HepG2 (cell line): ENCODE measurements around the gene CDK2AP2. TPM values are rescaled to one million over a fixed set of nuclear protein-coding genes. Genes with fewer than 3 reads are reported as not detected.
A peak's percentile ranks its signal among the peaks of the same experiment; 100 is the strongest.

Experiments
- ETV5 ChIP-seq: IDR thresholded peaks from 2 replicates; pipeline ENCODE4 v1.6.1; 2018; ENCODE audit warnings: missing biosample characterization, missing genetic modification reagents, inconsistent platforms, borderline replicate concordance
- HNF4A ChIP-seq: sonication (generic); formaldehyde crosslinking; IDR thresholded peaks from 2 replicates; pipeline ENCODE4 v1.4.0; 2020; ENCODE audit warnings: missing genetic modification reagents
- KLF16 ChIP-seq, 2 experiments: sonication (generic) in 1 of 2; formaldehyde crosslinking in 1 of 2; IDR thresholded peaks; 2 replicates each; pipeline versions ENCODE4 v1.6.1 to v1.8.0; 2016 to 2023; ENCODE audit warnings: missing genetic modification reagents in 2 of 2, missing compliant biosample characterization in 1 of 2
- NCOA1 ChIP-seq: sonication (generic); formaldehyde crosslinking; IDR thresholded peaks from 2 replicates; pipeline ENCODE4 v1.9.0; 2021; ENCODE audit warnings: missing genetic modification reagents
- RXRA ChIP-seq: sonication (generic); formaldehyde crosslinking; IDR thresholded peaks from 2 replicates; pipeline ENCODE4 v1.5.1; 2020; ENCODE audit warnings: missing genetic modification reagents
- SP4 ChIP-seq: sonication (generic); formaldehyde crosslinking; IDR thresholded peaks from 2 replicates; pipeline ENCODE4 v1.8.1; 2023; ENCODE audit warnings: mild to moderate bottlenecking, missing genetic modification reagents
- SPEN ChIP-seq: sonication (generic); formaldehyde crosslinking; IDR thresholded peaks from 2 replicates; pipeline ENCODE4 v1.5.1; 2020; ENCODE audit warnings: low read depth, mild to moderate bottlenecking, missing genetic modification reagents
- TARDBP ChIP-seq: sonication (generic); formaldehyde crosslinking; IDR thresholded peaks from 2 replicates; pipeline ENCODE4 v1.8.0; 2022; ENCODE audit warnings: mild to moderate bottlenecking, missing genetic modification reagents
- ZBTB7A ChIP-seq: sonication (generic); formaldehyde crosslinking; IDR thresholded peaks from 2 replicates; pipeline ENCODE4 v1.8.0; 2022; ENCODE audit warnings: mild to moderate bottlenecking, missing genetic modification reagents
- ZNF3 ChIP-seq: IDR thresholded peaks from 2 replicates; pipeline ENCODE4 v1.7.0; 2017; ENCODE audit warnings: inconsistent platforms
- ZNF605 ChIP-seq: sonication (generic); formaldehyde crosslinking; IDR thresholded peaks from 2 replicates; pipeline ENCODE4 v1.8.0; 2022; ENCODE audit warnings: mild to moderate bottlenecking, missing genetic modification reagents
- polyA plus RNA-seq, 8 experiments: library from polyadenylated mRNA; depleted of rRNA in 3 of 8; stranded (reverse) in 7 of 8; unstranded in 1 of 8; fragments of >200 nt; fragmentation: Illumina TruSeq in 4 of 8; extraction: Trizol in 4 of 8; gene quantifications; 2 replicates each; pipeline versions ENCODE4 v1.2.1 to v1.2.3, GENCODE V29; 2011 to 2016; ENCODE audit warnings: low read depth in 4 of 8, missing spikeins in 1 of 8, mixed read lengths in 1 of 8; ENCODE audit not compliant: insufficient read depth in 1 of 8
- total RNA-seq, 5 experiments: library from RNA; depleted of rRNA; stranded (reverse); fragments of >200 nt; fragmentation: Illumina TruSeq; extraction: Trizol; gene quantifications; 2 replicates each; pipeline ENCODE4 v1.2.3, GENCODE V29; 2016; ENCODE audit warnings: low read depth in 1 of 5
- TF ChIP-seq, protein P1 (sequence below), 2 experiments: sonication (generic) in 1 of 2; formaldehyde crosslinking in 1 of 2; IDR thresholded peaks; 2 replicates each; pipeline versions ENCODE4 v1.6.1 to v1.9.0; 2014 to 2022; ENCODE audit warnings: antibody characterized with exemption in 1 of 2, borderline replicate concordance in 1 of 2, inconsistent platforms in 1 of 2, low read depth in 1 of 2, missing genetic modification reagents in 1 of 2

Gene CDK2AP2
- total and polyA plus RNA-seq, 2 of the 13 experiments (the other 11 are each of a cell fraction or from before 2014, with no cell fraction given), result 15.0 to 23.2 TPM

DNA sequence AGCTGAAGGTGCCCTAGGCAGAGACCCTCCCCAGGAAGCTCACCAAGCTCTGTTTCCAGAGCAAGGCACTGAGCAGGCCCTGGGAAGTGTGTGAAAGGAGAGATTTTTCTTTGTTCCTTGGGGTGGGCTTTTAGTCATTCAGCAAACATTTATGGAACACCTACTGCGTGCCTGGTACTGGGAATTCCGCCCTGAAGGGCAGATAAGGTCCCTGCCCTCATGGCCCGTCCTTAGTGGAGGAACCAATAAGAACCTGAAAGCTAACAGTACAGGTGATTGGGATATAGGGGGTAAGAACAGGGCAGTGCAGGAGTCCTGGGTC, 42.8 kb downstream of the CDK2AP2 start (continued):
- TF ChIP-seq, protein P1, sequence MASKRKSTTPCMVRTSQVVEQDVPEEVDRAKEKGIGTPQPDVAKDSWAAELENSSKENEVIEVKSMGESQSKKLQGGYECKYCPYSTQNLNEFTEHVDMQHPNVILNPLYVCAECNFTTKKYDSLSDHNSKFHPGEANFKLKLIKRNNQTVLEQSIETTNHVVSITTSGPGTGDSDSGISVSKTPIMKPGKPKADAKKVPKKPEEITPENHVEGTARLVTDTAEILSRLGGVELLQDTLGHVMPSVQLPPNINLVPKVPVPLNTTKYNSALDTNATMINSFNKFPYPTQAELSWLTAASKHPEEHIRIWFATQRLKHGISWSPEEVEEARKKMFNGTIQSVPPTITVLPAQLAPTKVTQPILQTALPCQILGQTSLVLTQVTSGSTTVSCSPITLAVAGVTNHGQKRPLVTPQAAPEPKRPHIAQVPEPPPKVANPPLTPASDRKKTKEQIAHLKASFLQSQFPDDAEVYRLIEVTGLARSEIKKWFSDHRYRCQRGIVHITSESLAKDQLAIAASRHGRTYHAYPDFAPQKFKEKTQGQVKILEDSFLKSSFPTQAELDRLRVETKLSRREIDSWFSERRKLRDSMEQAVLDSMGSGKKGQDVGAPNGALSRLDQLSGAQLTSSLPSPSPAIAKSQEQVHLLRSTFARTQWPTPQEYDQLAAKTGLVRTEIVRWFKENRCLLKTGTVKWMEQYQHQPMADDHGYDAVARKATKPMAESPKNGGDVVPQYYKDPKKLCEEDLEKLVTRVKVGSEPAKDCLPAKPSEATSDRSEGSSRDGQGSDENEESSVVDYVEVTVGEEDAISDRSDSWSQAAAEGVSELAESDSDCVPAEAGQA (IDR thresholded peaks at IDR 0.05; ENCODE audit: low read depth), result no peak
- TF ChIP-seq, protein P1 (CRISPR knock-in tag; IDR thresholded peaks at IDR 0.05; ENCODE audit: borderline replicate concordance), result no peak
- TF ChIP-seq ETV5 (CRISPR knock-in tag), result no peak
- TF ChIP-seq RXRA, result 0 out of 2 replicates have a peak, but pooled peaks have one; percentile 7
- TF ChIP-seq TARDBP (CRISPR knock-in tag), result 0 out of 2 replicates have a peak, but pooled peaks have one; percentile 3
- peak; percentile 90 for TF ChIP-seq ZNF3 (CRISPR knock-in tag)
- peak; percentile 12; the same call in 1 of the 2 replicates for TF ChIP-seq SP4 (CRISPR knock-in tag)
- 0 out of 2 replicates have a peak, but pooled peaks have one; percentile 2 for TF ChIP-seq ZNF605
- TF ChIP-seq ZBTB7A, result no peak
- no peak for TF ChIP-seq NCOA1 (CRISPR knock-in tag)
- TF ChIP-seq HNF4A (CRISPR knock-in tag), result 0 out of 2 replicates have a peak, but pooled peaks have one; percentile 7
- no peak for TF ChIP-seq SPEN (CRISPR knock-in tag)
- TF ChIP-seq KLF16 (CRISPR knock-in tag; IDR thresholded peaks at IDR 0.05), result 0 out of 4 replicates have a peak, but pooled peaks of 1 of the 2 experiments have one; percentile 0
